HG02571 (cell line): ENCODE data around the gene CCDC174.
"Not testable (repeated sequence)": the region's sequence is repeated elsewhere in the genome, so short reads cannot be mapped to it uniquely, and the experiment has no call there.

Experiments
- ATAC-seq: cut with Tn5 transposase; IDR thresholded peaks from one replicate; pipeline ENCODE4 v1.9.1; 2021; ENCODE audit warnings: mild to moderate bottlenecking, moderate library complexity; ENCODE audit not compliant: unreplicated experiment

The CCDC174 gene

GRCh38 chr3:14651440-14652251, at the start of gene CCDC174:
CCDC174 (plus strand) TSS chr3:14651762; CDS start chr3:14651837, 75 bp downstream.
- ATAC-seq, result peak; percentile 99

- no peak for ATAC-seq
Measured at GRCh38 chr3:14602006-14602803, 49.4 kb upstream of the CCDC174 start.

- no peak for ATAC-seq
Measured at GRCh38 chr3:14602804-14603644, 48.5 kb upstream of the CCDC174 start.

- ATAC-seq, result no peak
Measured at GRCh38 chr3:14605067-14605466, 46.5 kb upstream of the CCDC174 start.

- ATAC-seq, result no peak
Measured at GRCh38 chr3:14605744-14606143, 45.8 kb upstream of the CCDC174 start.

- no peak for ATAC-seq
Measured at GRCh38 chr3:14606669-14607339, 44.8 kb upstream of the CCDC174 start.

- no peak for ATAC-seq
Measured at GRCh38 chr3:14608298-14608697, 43.3 kb upstream of the CCDC174 start.

- not testable (repeated sequence) for ATAC-seq
Measured at GRCh38 chr3:14609058-14609457, 42.5 kb upstream of the CCDC174 start.

GRCh38 chr3:14609506-14609905, 42.1 kb upstream of the CCDC174 start:
- ATAC-seq, result no peak

- no peak for ATAC-seq
Measured at GRCh38 chr3:14609941-14610340, 41.6 kb upstream of the CCDC174 start.

- no peak for ATAC-seq
Measured at GRCh38 chr3:14614189-14614588, 37.4 kb upstream of the CCDC174 start.

GRCh38 chr3:14614862-14615261, 36.7 kb upstream of the CCDC174 start:
- ATAC-seq, result no peak

GRCh38 chr3:14616606-14617507, 34.7 kb upstream of the CCDC174 start:
- ATAC-seq, result no peak

- no peak for ATAC-seq
Measured at GRCh38 chr3:14617508-14618023, 34.0 kb upstream of the CCDC174 start.

GRCh38 chr3:14619605-14620004, 32.0 kb upstream of the CCDC174 start:
- no peak for ATAC-seq

- no peak for ATAC-seq
Measured at GRCh38 chr3:14620512-14620911, 31.1 kb upstream of the CCDC174 start.

- no peak for ATAC-seq
Measured at GRCh38 chr3:14621093-14621492, 30.5 kb upstream of the CCDC174 start.

- no peak for ATAC-seq
Measured at GRCh38 chr3:14622368-14622767, 29.2 kb upstream of the CCDC174 start.

GRCh38 chr3:14623569-14624051, 28.0 kb upstream of the CCDC174 start:
- ATAC-seq, result no peak
